GM15510 (cell line): ENCODE data around the gene HTR3A.

Experiments
- POLR2A ChIP-seq: IDR thresholded peaks from 3 replicates; pipeline ENCODE4 v1.6.1; 2011; ENCODE audit warnings: borderline replicate concordance; ENCODE audit not compliant: insufficient read length; ENCODE audit errors: extremely low read depth

The HTR3A gene

DNA sequence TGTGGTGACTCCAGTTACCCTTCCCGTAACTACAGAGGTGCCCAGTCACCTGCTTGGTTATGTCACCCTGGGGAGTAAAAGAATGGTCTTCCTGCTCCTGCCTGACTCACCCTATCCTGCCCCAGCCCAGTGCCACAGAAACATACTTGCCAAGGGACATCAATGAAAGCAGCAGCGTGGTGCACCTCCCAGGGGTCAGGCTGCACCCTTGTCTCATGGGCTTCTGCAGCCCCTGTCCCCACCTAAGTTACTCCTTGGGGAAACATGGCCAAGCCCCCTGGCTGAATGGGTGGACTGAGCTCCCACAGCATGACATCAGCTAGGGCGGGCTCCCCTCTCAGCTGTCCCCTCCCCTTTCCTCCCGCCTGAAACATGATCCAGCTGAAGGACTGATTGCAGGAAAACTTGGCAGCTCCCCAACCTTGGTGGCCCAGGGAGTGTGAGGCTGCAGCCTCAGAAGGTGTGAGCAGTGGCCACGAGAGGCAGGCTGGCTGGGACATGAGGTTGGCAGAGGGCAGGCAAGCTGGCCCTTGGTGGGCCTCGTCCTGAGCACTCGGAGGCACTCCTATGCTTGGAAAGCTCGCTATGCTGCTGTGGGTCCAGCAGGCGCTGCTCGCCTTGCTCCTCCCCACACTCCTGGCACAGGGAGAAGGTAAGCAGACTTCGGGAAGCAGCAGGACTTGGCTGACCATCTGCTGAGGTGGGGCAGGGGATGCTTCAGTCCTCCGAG lies at the start of gene HTR3A:
TSS of gene HTR3A (plus strand) at position 368 of the 730 bp plus-strand sequence. CDS start at position 586, 218 bp downstream.
- TF ChIP-seq POLR2A: no peak

DNA sequence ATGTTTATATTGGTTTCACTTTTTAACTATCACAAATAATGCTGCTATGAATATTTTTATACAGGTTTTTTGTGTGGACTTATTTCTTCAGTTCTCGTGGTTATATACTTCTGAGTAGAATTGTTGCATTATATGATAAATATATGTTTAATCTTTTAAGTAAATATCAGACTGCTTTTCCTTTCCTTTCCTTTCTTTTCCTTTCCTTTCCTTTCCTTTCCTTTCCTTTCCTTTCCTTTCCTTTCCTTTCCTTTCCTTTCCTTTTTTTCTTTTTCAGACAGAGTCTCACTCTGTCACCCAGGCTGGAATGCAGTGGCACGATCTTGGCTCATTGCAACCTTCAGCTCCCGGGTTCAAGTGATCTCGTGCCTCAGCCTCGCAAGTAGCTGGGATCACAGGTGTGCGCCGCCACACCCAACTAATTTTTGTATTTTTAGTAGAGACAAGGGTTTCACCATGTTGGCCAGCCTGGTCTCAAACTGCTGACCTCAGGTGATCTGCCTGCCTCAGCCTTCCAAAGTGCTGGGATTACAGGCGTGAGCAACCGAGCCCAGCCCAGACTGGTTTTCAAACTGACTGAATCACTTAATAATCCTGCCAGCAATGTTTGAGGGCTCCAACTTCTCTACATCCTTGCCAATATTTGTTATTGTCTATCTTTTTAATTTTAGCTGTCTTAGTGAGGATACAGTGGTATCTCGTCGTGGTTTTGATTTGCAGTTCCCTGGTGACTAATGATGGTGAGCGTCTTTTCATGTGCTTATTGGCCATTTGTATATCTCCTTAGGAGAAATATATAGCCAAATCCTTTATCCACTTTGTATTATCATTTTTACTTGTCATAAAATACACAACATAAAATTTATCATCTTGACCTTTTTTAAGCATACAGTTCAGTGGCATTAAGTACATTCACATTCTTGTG lies 48.4 kb upstream of the HTR3A start:
- no peak for TF ChIP-seq POLR2A

- no peak for TF ChIP-seq POLR2A
These were observed 46.6 kb upstream of the HTR3A start for GRCh38 chr11:113928311-113928710.

DNA sequence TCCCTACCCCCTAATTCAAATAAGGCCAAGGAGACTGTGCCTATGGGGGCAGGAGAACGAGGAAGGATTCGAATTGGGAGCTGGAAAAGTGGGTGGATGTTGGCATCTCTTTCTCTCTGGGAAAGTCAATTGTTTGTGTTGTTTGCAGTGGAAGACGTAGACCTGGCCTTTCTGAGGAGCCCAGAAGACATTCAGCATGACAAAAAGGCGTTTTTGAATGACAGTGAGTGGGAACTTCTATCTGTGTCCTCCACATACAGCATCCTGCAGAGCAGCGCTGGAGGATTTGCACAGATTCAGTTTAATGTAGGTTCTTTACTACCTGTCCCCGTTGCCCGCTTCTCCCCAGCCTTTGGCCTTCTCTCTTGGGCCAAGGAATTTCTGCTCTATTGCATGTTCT lies 42.1 kb upstream of the HTR3A start:
- no peak for TF ChIP-seq POLR2A

DNA sequence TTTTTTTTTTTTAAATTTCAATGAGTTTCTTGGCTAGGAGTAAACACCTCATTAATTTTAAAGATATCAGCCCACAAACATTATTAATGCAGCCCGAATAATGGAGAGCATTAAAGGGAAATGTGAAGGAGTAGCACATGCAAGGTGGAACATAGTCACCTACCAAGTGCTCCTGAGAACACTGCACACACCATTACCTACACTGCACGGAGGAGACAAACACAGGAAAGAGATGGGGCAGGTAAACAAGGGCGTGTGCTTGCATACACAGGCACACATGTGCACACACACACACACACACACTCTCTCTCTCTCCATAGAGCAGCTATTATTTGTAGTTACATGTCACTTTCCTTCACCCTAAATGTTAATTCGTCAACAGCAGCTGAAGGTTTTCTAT lies 40.1 kb upstream of the HTR3A start:
- no peak for TF ChIP-seq POLR2A

DNA sequence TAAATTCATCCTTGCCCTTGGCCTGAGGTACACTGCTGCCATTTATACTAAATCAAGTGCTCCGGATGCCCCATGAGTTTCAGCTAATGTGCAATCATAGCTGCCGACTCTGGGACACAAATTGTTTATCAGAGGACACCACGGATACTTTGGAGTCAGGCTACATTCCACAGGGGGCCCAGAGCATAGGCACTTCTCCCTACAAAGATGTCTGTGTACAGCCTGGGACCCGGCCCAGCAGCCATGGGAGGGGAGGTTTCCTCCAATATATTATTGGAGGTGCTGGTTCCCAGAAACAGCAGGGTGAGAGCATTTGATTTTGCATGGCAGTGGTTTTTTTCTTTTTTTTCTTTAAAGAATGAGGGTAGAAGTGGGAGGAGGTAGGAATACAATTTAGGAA lies 39.0 kb upstream of the HTR3A start:
- TF ChIP-seq POLR2A: no peak

DNA sequence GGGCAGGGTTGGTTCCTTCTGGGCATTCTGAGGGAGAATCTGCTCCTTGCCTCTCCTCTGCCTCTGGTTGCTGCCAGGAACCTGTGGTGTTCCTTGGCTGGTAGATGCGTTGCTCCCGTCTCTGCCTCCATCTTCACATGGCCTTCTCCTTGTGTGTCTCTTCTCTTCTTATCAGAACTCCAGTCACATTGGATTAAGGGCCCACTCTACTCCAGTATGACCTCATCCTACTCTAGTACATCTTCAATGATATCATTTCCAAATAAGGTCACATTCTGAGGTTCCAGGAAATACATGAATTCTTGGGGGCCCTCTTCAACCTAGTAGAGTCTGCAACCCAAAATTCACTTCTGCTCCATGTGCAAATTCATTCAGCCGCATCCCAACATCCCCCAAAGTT lies 37.0 kb upstream of the HTR3A start:
- no peak for TF ChIP-seq POLR2A

- no peak for TF ChIP-seq POLR2A
These were observed 32.7 kb upstream of the HTR3A start for GRCh38 chr11:113942256-113942655.

DNA sequence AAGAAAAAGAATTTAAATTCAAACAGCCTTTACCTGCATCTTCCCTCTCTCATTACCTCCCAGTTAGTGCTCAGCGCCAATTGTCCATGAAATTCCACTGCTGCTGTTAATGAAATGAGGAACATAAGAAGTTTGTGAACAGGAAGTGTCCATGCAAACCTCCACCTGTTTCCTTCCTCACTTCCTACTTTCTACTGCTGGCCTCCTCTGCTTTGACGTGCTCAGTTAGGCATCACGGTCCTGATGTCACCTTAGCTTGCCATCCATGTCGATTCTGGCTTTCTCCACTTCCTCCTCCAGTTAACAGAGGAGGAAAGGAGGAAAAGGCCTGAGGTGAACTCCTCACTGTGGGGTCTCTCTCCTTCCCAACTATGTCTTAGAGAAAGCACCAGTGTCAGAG lies 26.9 kb upstream of the HTR3A start:
- no peak for TF ChIP-seq POLR2A

DNA sequence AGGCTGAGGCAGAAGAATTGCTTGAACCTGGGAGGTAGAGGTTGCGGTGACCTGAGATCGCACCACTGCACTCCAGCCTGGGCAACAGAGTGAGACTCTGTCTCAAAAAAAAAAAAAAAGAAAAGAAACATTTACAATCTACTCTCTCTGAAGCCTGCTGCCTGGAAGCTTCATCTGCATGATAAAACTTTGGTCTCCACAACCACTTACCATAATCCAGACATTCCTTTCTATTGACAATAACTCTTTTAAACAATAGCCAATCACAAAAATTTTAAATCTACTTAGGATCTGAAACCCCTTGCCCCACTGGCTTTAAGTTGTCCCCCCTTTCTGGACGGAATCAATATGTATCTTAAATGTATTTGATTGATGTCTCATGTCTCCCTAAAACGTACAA lies 25.0 kb upstream of the HTR3A start:
- TF ChIP-seq POLR2A: no peak

DNA sequence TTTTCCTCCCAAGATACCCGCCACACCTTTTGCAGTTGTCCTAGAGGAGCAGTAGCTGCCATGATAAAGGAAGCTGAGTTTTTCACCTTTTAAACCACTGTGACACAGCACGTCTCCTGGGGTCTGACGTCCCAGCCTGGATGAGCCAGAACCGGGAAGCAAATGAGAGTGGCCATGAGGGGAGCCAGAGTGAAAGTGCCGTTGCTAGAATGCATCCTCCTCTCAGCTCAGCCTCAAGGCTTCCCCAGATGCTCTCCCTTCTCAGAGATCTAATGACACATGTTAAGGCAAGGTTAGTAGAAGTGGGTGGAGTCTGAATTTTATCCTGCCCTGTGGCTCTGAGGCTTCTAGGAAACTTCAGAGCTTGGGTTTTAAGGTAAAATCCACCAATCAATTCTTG lies 23.4 kb upstream of the HTR3A start:
- no peak for TF ChIP-seq POLR2A

- no peak for TF ChIP-seq POLR2A
These were observed 22.8 kb upstream of the HTR3A start for GRCh38 chr11:113952070-113952469.

DNA sequence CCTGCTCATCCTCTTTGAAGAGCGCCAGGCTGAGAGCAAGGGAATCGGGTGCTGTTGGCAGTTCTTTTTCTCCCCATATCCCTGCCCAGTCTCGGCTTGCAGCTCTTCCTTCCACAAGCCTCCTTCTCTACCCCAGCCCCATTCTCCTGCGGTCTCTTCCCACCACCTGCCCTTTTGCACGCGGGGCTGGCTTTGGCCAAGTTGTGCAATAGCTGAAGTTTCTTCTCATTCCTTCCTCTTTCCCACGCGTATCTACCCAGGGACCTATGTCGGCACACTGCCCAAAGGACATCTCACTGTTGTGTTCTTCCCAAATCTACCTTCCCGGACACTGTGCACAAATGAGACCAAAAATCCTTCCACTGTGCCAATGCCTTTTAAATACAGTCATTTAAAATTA lies 22.3 kb upstream of the HTR3A start:
- TF ChIP-seq POLR2A: no peak

DNA sequence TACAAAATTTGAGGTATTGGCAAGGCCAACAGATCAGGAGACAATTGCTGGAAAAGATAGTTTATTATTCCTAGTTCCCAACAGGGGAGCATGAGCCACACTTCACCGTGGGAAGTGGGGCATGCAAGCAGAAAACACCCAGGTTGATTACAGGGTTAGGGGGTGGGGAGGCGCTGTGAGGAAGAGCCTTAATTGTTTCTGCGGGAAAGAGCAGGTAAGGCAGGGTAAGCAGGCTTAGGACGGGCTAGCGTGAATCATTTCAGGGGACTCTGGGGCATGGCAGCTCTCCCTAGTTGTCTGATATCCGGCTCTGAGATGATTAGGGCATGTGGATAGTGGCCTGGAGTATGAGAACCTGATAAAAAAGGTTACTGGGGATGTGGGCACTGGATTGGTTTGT lies 20.7 kb upstream of the HTR3A start:
- TF ChIP-seq POLR2A: no peak

DNA sequence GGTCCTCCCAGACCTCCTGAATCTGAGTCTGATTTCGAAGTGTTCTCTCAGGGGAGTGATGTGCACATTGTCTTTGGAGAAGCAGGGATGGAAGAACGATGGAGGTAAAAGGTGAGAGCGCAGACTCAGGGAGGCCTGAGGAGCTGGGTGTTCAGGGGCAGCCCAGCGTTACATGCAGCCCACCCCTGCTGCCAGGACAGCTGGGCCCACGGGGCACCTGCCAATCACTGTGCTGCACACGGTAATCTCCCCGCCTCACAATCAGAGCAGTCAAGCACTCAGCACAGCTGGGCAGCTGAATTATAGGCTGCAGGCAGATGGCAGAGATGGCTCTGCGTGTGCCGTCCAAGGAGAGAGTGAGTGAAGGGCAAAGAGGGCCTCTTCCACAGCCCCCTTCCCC lies 17.9 kb upstream of the HTR3A start:
- no peak for TF ChIP-seq POLR2A
